Large intestine (tissue), 3 donors: ENCODE measurements around the gene REST. TPM values are rescaled to one million over a fixed set of nuclear protein-coding genes. Genes with fewer than 3 reads are reported as not detected.

Source experiments
- DNase-seq, 2 donors: peaks; one replicate each; pipeline versions ENCODE4 v3.0.0 to v3.0.0-alpha.2; 2013
- H3K27ac ChIP-seq: one replicate; pipeline ENCODE4 v1.5.1; 2013; ENCODE audit warnings: low read length
- H3K27me3 ChIP-seq: 2 replicates; pipeline ENCODE4 v1.6.1; 2013; ENCODE audit warnings: low read length; ENCODE audit not compliant: control insufficient read depth, insufficient read depth
- H3K36me3 ChIP-seq: 2 replicates; pipeline ENCODE4 v1.6.1; 2013; ENCODE audit warnings: low read length; ENCODE audit not compliant: control insufficient read depth, insufficient read depth
- H3K4me1 ChIP-seq: one replicate; pipeline ENCODE4 v1.6.1; 2013; ENCODE audit warnings: low read length; ENCODE audit not compliant: control insufficient read depth, insufficient read depth
- H3K4me3 ChIP-seq: one replicate; pipeline ENCODE4 v1.5.1; 2013; ENCODE audit warnings: low read length
- H3K9me3 ChIP-seq: one replicate; pipeline ENCODE4 v1.6.1; 2013; ENCODE audit warnings: mild to moderate bottlenecking, low read depth, low read length, moderate library complexity; ENCODE audit not compliant: control insufficient read depth
- WGBS: methylation state at CpG from one replicate; pipeline ENCODE4 v1.1.5; 2013; ENCODE audit warnings: low lambda C conversion rate; ENCODE audit not compliant: insufficient coverage; 5-methylcytosine and 5-hydroxymethylcytosine counted together
- polyA plus RNA-seq: library from polyadenylated mRNA; unstranded; fragments of 120-200 nt; gene quantifications from one replicate; pipeline ENCODE4 v1.2.1, GENCODE V29; 2013

REST gene
- polyA plus RNA-seq, 1 donor, result 22.3 TPM

GRCh38 chr4:56995525-56995924, 87.8 kb downstream of the REST start:
- no CpG with 5 or more reads among the region's 7 CpGs for WGBS
- peak; percentile 20 to 36 for DNase-seq
- H3K27ac ChIP-seq, result no peak overlapping the region
- H3K4me3 ChIP-seq, result no peak overlapping the region
- H3K9me3 ChIP-seq, result no peaks in the 10 kb centered on the region
- H3K4me1 ChIP-seq, result no peaks in the 10 kb centered on the region
- no peaks in the 10 kb centered on the region for H3K27me3 ChIP-seq
- H3K36me3 ChIP-seq, result peaks cover 67% of the 10 kb centered on the region

GRCh38 chr4:56999751-57000150, 92.1 kb downstream of the REST start:
- WGBS, result 100% methylated on average over 1 of the region's 1 CpG
- Histone ChIP-seq H3K9me3 (no peaks in the 10 kb centered on the region), H3K4me3 (no peak overlapping the region), H3K4me1 (no peaks in the 10 kb centered on the region), H3K36me3 (peaks cover 69% of the 10 kb centered on the region), H3K27me3 (no peaks in the 10 kb centered on the region), H3K27ac (no peak overlapping the region)
- no peak for DNase-seq

- 73% methylated on average over 2 of the region's 4 CpGs for WGBS
- Histone ChIP-seq H3K27ac (no peak overlapping the region), H3K27me3 (no peaks in the 10 kb centered on the region), H3K4me3 (no peak overlapping the region), H3K36me3 (peaks cover 75% of the 10 kb centered on the region), H3K9me3 (no peaks in the 10 kb centered on the region), H3K4me1 (no peaks in the 10 kb centered on the region)
- peak in 1 of 2 donors; percentile 3 for DNase-seq
These were observed 105.9 kb downstream of the REST start for GRCh38 chr4:57013543-57014120.

Other genes with a start within 250 kb of the REST start
- gene HOPX, start 226.6 kb upstream of the REST start, polyA plus RNA-seq, result 28.5 TPM
- gene SPINK2, start 86.2 kb upstream of the REST start, polyA plus RNA-seq, result 0.72 TPM
- gene NOA1, start 69.7 kb downstream of the REST start, polyA plus RNA-seq, result 25.2 TPM
- 80.7 TPM for gene POLR2B, start 71.0 kb downstream of the REST start, polyA plus RNA-seq
- 90.4 TPM for gene IGFBP7, start 202.5 kb downstream of the REST start, polyA plus RNA-seq